Suprapubic skin (tissue), 4 donors: Measurements from ENCODE around the gene CEP290. TPM values are rescaled to one million over a fixed set of nuclear protein-coding genes. Genes with fewer than 3 reads are reported as not detected.

Source experiments
- DNase-seq, 2 donors: peaks; one replicate each; pipeline ENCODE4 v3.0.0-alpha.2; 2019; ENCODE audit warnings: low spot score in 2 of 2
- H3K27ac ChIP-seq: fragments of 200-600 bp; sonication (generic); one replicate; pipeline ENCODE4 v1.5.1; 2019
- H3K27me3 ChIP-seq: fragments of 200-600 bp; sonication (generic); one replicate; pipeline ENCODE4 v1.5.1; 2019
- H3K36me3 ChIP-seq: fragments of 200-600 bp; sonication (generic); one replicate; pipeline ENCODE4 v1.5.1; 2019
- H3K4me1 ChIP-seq: fragments of 200-600 bp; sonication (generic); one replicate; pipeline ENCODE4 v1.5.1; 2019
- H3K4me3 ChIP-seq: fragments of 200-600 bp; sonication (generic); one replicate; pipeline ENCODE4 v1.5.1; 2019; ENCODE audit warnings: mild to moderate bottlenecking
- H3K9me3 ChIP-seq: fragments of 200-600 bp; sonication (generic); one replicate; pipeline ENCODE4 v1.5.1; 2019
- CTCF ChIP-seq, 2 donors: fragments of 200-600 bp in 1 of 2; fragments of 450-650 bp in 1 of 2; sonication (generic) in 1 of 2; IDR thresholded peaks; one replicate each; pipeline ENCODE4 v1.5.1; 2016 to 2019; ENCODE audit warnings: antibody characterized with exemption in 2 of 2, mild to moderate bottlenecking in 1 of 2, moderate library complexity in 1 of 2
- EP300 ChIP-seq: sonication (generic); formaldehyde crosslinking; IDR thresholded peaks from one replicate; pipeline ENCODE4 v1.6.1; 2017; ENCODE audit warnings: antibody characterized with exemption
- POLR2A ChIP-seq, 2 donors: fragments of 450-650 bp; IDR thresholded peaks; one replicate each; pipeline ENCODE4 v1.6.1; 2017; ENCODE audit warnings: antibody characterized with exemption in 2 of 2, mild to moderate bottlenecking in 2 of 2, moderate library complexity in 2 of 2
- POLR2AphosphoS5 ChIP-seq, 3 donors: sonication (generic); formaldehyde crosslinking; IDR thresholded peaks; one replicate each; pipeline ENCODE4 v1.6.1; 2017; ENCODE audit warnings: antibody characterized with exemption in 3 of 3
- WGBS: methylation state at CpG from one replicate; pipeline ENCODE4 v1.1.5; 2018; 5-methylcytosine and 5-hydroxymethylcytosine counted together
- total RNA-seq, 4 donors: library from RNA; depleted of rRNA; stranded (reverse); fragments of >200 nt; gene quantifications; one replicate each; pipeline ENCODE4 v1.1.0, GENCODE V29; 2016

CEP290 gene
- total RNA-seq, 4 donors from 2014 or later, result 9.0 to 34.8 (median 11.0) TPM

GRCh38 chr12:88167384-88167783 is 25.5 kb upstream of the CEP290 start:
- no peak overlapping the region for H3K4me3 ChIP-seq
- H3K27ac ChIP-seq, result no peak overlapping the region
- no peaks in the 10 kb centered on the region for H3K9me3 ChIP-seq
- peaks cover 44% of the 10 kb centered on the region for H3K36me3 ChIP-seq
- H3K4me1 ChIP-seq, result no peaks in the 10 kb centered on the region
- DNase-seq, result no peak
- H3K27me3 ChIP-seq, result no peaks in the 10 kb centered on the region
- 93% methylated on average over 2 of the region's 2 CpGs for WGBS
- TF ChIP-seq EP300 (no peak), CTCF (IDR thresholded peaks at IDR 0.05) (no peak), POLR2AphosphoS5 (IDR thresholded peaks at IDR 0.05) (no peak), POLR2A (IDR thresholded peaks at IDR 0.05) (no peak)

- no peak overlapping the region for H3K27ac ChIP-seq
- no peaks in the 10 kb centered on the region for H3K9me3 ChIP-seq
- H3K36me3 ChIP-seq, result peaks cover 44% of the 10 kb centered on the region
- H3K4me1 ChIP-seq, result no peaks in the 10 kb centered on the region
- H3K27me3 ChIP-seq, result no peaks in the 10 kb centered on the region
- 97% methylated on average over 1 of the region's 1 CpG for WGBS
- DNase-seq, result no peak
- H3K4me3 ChIP-seq, result no peak overlapping the region
- TF ChIP-seq EP300, result no peak
- TF ChIP-seq CTCF (IDR thresholded peaks at IDR 0.05), result no peak
- no peak for TF ChIP-seq POLR2AphosphoS5 (IDR thresholded peaks at IDR 0.05)
- TF ChIP-seq POLR2A (IDR thresholded peaks at IDR 0.05), result no peak
Observed at GRCh38 chr12:88166179-88166578, 24.3 kb upstream of the CEP290 start.

GRCh38 chr12:88163371-88163770 is 21.5 kb upstream of the CEP290 start:
- no peaks in the 10 kb centered on the region for H3K9me3 ChIP-seq
- WGBS, result 100% methylated on average over 2 of the region's 2 CpGs
- no peaks in the 10 kb centered on the region for H3K27me3 ChIP-seq
- TF ChIP-seq CTCF (IDR thresholded peaks at IDR 0.05), result no peak
- TF ChIP-seq POLR2A (IDR thresholded peaks at IDR 0.05), result no peak
- TF ChIP-seq EP300, result no peak
- TF ChIP-seq POLR2AphosphoS5 (IDR thresholded peaks at IDR 0.05), result no peak
- peaks cover 36% of the 10 kb centered on the region for H3K36me3 ChIP-seq
- H3K27ac ChIP-seq, result no peak overlapping the region
- DNase-seq, result no peak
- H3K4me1 ChIP-seq, result no peaks in the 10 kb centered on the region
- no peak overlapping the region for H3K4me3 ChIP-seq

GRCh38 chr12:88156075-88156654 is 14.3 kb upstream of the CEP290 start:
- TF ChIP-seq POLR2A (IDR thresholded peaks at IDR 0.05), result no peak
- TF ChIP-seq EP300, result no peak
- TF ChIP-seq POLR2AphosphoS5 (IDR thresholded peaks at IDR 0.05), result no peak
- TF ChIP-seq CTCF (IDR thresholded peaks at IDR 0.05), result no peak
- no peak for DNase-seq
- H3K9me3 ChIP-seq, result no peaks in the 10 kb centered on the region
- WGBS, result 94% methylated on average over 1 of the region's 1 CpG
- H3K4me1 ChIP-seq, result no peaks in the 10 kb centered on the region
- peaks cover 14% of the 10 kb centered on the region for H3K36me3 ChIP-seq
- no peak overlapping the region for H3K27ac ChIP-seq
- no peaks in the 10 kb centered on the region for H3K27me3 ChIP-seq
- H3K4me3 ChIP-seq, result no peak overlapping the region

GRCh38 chr12:88153959-88154358 is 12.1 kb upstream of the CEP290 start:
- Histone ChIP-seq H3K27me3 (no peaks in the 10 kb centered on the region), H3K36me3 (peaks cover 9% of the 10 kb centered on the region), H3K9me3 (no peaks in the 10 kb centered on the region), H3K4me1 (peaks cover 4% of the 10 kb centered on the region), H3K27ac (no peak overlapping the region), H3K4me3 (no peak overlapping the region)
- TF ChIP-seq POLR2AphosphoS5 (IDR thresholded peaks at IDR 0.05), result no peak
- no peak for TF ChIP-seq EP300
- TF ChIP-seq POLR2A (IDR thresholded peaks at IDR 0.05), result no peak
- TF ChIP-seq CTCF (IDR thresholded peaks at IDR 0.05), result peak in 1 of 2 donors; percentile 15
- no peak for DNase-seq
- WGBS, result 78% methylated on average over 3 of the region's 3 CpGs
